ENCODE data around the gene FAHD1. TPM values are rescaled to one million over a fixed set of nuclear protein-coding genes. Genes with fewer than 3 reads are reported as not detected.

The FAHD1 gene
- total and polyA plus RNA-seq, 7 donors, result 27.7 to 137 (median 35.0) TPM

DNA sequence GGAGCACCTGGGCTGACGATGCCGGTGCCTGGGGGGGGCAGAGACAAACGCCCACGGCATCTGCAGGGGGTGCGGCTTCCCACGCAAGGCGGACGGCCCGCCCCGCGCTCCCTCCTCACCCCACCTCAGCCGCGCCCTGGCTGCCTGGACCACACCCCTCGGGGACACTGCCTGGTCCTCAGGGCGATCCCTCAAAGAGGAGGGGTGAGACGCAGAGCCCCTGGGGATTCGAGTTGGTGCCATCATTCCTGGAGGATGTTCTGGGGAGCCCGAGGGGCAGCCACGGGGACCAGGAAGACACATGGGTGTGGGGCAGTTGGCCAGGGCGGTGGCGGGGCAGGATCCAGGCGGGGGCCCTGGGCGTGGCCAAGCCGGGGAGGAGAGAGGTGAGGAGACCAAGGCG is 37.4 kb upstream of the FAHD1 start:
- TF ChIP-seq POLR2A (IDR thresholded peaks at IDR 0.05), result no peak
- no peak for TF ChIP-seq CTCF (IDR thresholded peaks at IDR 0.05)
- no peak for TF ChIP-seq EP300 (IDR thresholded peaks at IDR 0.05)
- no peak for TF ChIP-seq POLR2AphosphoS5 (IDR thresholded peaks at IDR 0.05)
- peak; percentile 58 for DNase-seq
- 51 to 85% methylated on average over 25 of the region's 25 CpGs for WGBS, 2 donors

GRCh38 chr16:1790261-1790610 is 36.8 kb upstream of the FAHD1 start:
- Histone ChIP-seq H3K36me3 (peaks cover 0 to 61% (median 32%) of the 10 kb centered on the region in 4 donors), H3K4me1 (peaks cover 0 to 8% (median 1%) of the 10 kb centered on the region in 4 donors), H3K27ac (no peak overlapping the region), H3K27me3 (no peaks in the 10 kb centered on the region), H3K9me3 (no peaks in the 10 kb centered on the region), H3K4me3 (no peak overlapping the region)
- 94 to 95% methylated on average over 15 of the region's 15 CpGs for WGBS, 2 donors
- intact Hi-C loops (cut with DNase I), result no loop called here
- no peak for TF ChIP-seq POLR2A (IDR thresholded peaks at IDR 0.05)
- TF ChIP-seq CTCF (IDR thresholded peaks at IDR 0.05), result no peak
- TF ChIP-seq POLR2AphosphoS5 (IDR thresholded peaks at IDR 0.05), result no peak
- no peak for TF ChIP-seq EP300 (IDR thresholded peaks at IDR 0.05)
- no peak for DNase-seq

More for the DNA sequence above, 37.4 kb upstream of the FAHD1 start:
- Histone ChIP-seq H3K4me1 (peaks cover 0 to 14% (median 7%) of the 10 kb centered on the region in 4 donors), H3K36me3 (peaks cover 0 to 61% (median 32%) of the 10 kb centered on the region in 4 donors), H3K27me3 (no peaks in the 10 kb centered on the region), H3K27ac (no peak overlapping the region), H3K9me3 (no peaks in the 10 kb centered on the region), H3K4me3 (no peak overlapping the region)
- intact Hi-C loops (cut with DNase I), result no loop called here

- intact Hi-C loops (cut with DNase I), result no loop called here
- Histone ChIP-seq H3K36me3 (peaks cover 0 to 57% (median 32%) of the 10 kb centered on the region in 4 donors), H3K4me1 (peaks cover 0 to 3% (median 0%) of the 10 kb centered on the region in 4 donors), H3K4me3 (no peak overlapping the region), H3K27ac (no peak overlapping the region), H3K9me3 (no peaks in the 10 kb centered on the region), H3K27me3 (no peaks in the 10 kb centered on the region)
- DNase-seq, result no peak
- 95 to 96% methylated on average over 44 of the region's 44 CpGs for WGBS, 2 donors
- TF ChIP-seq EP300 (IDR thresholded peaks at IDR 0.05) (no peak), POLR2AphosphoS5 (IDR thresholded peaks at IDR 0.05) (no peak), CTCF (IDR thresholded peaks at IDR 0.05) (no peak), POLR2A (IDR thresholded peaks at IDR 0.05) (no peak)
Observed at GRCh38 chr16:1790611-1791255, 36.3 kb upstream of the FAHD1 start.

DNA sequence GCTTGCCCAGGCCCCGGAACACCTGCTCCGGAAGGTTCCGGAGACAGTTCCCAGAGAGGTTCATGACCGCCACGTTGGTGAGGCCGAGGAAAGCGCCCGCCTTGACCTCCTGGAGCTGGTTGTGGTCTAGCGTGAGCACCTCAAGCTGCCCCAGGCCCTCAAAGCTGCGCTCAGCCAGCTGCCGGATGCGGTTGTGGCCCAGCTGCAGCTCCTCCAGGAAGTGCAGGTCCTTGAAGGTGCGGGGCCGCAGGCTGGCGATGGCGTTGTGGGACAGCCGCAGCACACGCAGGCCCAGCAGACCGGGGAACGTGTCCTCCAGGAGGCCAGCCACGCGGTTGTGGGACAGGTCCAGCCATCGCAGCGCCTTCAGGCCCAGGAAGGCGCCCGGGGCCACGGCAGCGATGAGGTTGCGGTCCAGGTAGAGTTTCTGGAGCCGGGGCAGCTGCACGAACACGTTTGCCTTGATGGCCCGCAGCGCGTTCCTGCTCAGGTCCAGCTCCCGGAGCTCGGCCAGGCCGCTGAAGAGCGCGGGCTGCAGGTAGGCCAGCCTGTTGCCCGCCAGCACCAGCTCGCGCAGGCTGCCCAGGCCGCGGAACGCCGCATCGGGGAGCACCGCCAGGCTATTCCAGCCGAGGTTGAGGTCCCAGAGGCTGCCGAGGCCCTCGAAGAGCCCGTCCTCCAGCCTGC is 35.6 kb upstream of the FAHD1 start:
- H3K27ac ChIP-seq, result no peak overlapping the region
- H3K27me3 ChIP-seq, result no peaks in the 10 kb centered on the region
- peak; percentile 57 for DNase-seq
- H3K4me3 ChIP-seq, result no peak overlapping the region
- WGBS, 2 donors, result 96% methylated on average over 53 of the region's 53 CpGs
- H3K36me3 ChIP-seq, result peaks cover 0 to 51% (median 30%) of the 10 kb centered on the region in 4 donors
- intact Hi-C loops (cut with DNase I), result no loop called here
- TF ChIP-seq EP300 (IDR thresholded peaks at IDR 0.05) (no peak), CTCF (IDR thresholded peaks at IDR 0.05) (no peak), POLR2AphosphoS5 (IDR thresholded peaks at IDR 0.05) (no peak), POLR2A (IDR thresholded peaks at IDR 0.05) (no peak)
- no peaks in the 10 kb centered on the region for H3K4me1 ChIP-seq
- H3K9me3 ChIP-seq, result no peaks in the 10 kb centered on the region
